DOHH2 (cell line): ENCODE measurements around the gene AMPD3.

Experiments
- EZH2phosphoT487 ChIP-seq: fragments of 200-600 bp; sonication (generic); IDR thresholded peaks from 2 replicates; pipeline ENCODE4 v1.6.1; 2017; ENCODE audit warnings: borderline replicate concordance, mild to moderate bottlenecking, antibody characterized with exemption, low read length, moderate library complexity, mixed read lengths
- TF ChIP-seq, protein P1 (sequence below): fragments of 200-600 bp; sonication (generic); IDR thresholded peaks from one replicate; pipeline ENCODE4 v1.5.1; 2014; ENCODE audit warnings: antibody characterized with exemption, mild to moderate bottlenecking, low read depth, low read length; ENCODE audit not compliant: poor library complexity, severe bottlenecking

GRCh38 chr11:10414659-10415058 is 40.4 kb upstream of the AMPD3 start:
- TF ChIP-seq, protein P1, sequence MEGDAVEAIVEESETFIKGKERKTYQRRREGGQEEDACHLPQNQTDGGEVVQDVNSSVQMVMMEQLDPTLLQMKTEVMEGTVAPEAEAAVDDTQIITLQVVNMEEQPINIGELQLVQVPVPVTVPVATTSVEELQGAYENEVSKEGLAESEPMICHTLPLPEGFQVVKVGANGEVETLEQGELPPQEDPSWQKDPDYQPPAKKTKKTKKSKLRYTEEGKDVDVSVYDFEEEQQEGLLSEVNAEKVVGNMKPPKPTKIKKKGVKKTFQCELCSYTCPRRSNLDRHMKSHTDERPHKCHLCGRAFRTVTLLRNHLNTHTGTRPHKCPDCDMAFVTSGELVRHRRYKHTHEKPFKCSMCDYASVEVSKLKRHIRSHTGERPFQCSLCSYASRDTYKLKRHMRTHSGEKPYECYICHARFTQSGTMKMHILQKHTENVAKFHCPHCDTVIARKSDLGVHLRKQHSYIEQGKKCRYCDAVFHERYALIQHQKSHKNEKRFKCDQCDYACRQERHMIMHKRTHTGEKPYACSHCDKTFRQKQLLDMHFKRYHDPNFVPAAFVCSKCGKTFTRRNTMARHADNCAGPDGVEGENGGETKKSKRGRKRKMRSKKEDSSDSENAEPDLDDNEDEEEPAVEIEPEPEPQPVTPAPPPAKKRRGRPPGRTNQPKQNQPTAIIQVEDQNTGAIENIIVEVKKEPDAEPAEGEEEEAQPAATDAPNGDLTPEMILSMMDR: no peak
- TF ChIP-seq EZH2phosphoT487: no peak
